ENCODE data around the gene HCN4. TPM values are rescaled to one million over a fixed set of nuclear protein-coding genes. Genes with fewer than 3 reads are reported as not detected.

HCN4 gene
- total RNA-seq, 1 donor, result not detected

GRCh38 chr15:73341886-73342600 lies 26.7 kb downstream of the HCN4 start:
- TF ChIP-seq CTCF (IDR thresholded peaks at IDR 0.05; ENCODE audit: insufficient read depth, low read length), result no peak
- no peak overlapping the region for H3K4me3 ChIP-seq (ENCODE audit: low read depth, low read length)
- no peak for DNase-seq (ENCODE audit: low read depth)

- no peak for TF ChIP-seq CTCF (IDR thresholded peaks at IDR 0.05; ENCODE audit: insufficient read depth, low read length)
- DNase-seq (ENCODE audit: low read depth), result no peak
- H3K4me3 ChIP-seq (ENCODE audit: low read depth, low read length), result no peak overlapping the region
These were observed 28.1 kb downstream of the HCN4 start for GRCh38 chr15:73340502-73341192.

- no peak for DNase-seq (ENCODE audit: low read depth)
- TF ChIP-seq CTCF (IDR thresholded peaks at IDR 0.05; ENCODE audit: insufficient read depth, low read length), result no peak
- H3K4me3 ChIP-seq (ENCODE audit: low read depth, low read length), result no peak overlapping the region
These were observed 30.0 kb downstream of the HCN4 start for GRCh38 chr15:73338606-73339374.

- no peak overlapping the region for H3K4me3 ChIP-seq (ENCODE audit: low read depth, low read length)
- TF ChIP-seq CTCF (IDR thresholded peaks at IDR 0.05; ENCODE audit: insufficient read depth, low read length), result no peak
- no peak for DNase-seq (ENCODE audit: low read depth)
These were observed 30.7 kb downstream of the HCN4 start for GRCh38 chr15:73338058-73338457.

- DNase-seq (ENCODE audit: low read depth), result no peak
- no peak for TF ChIP-seq CTCF (IDR thresholded peaks at IDR 0.05; ENCODE audit: insufficient read depth, low read length)
- no peak overlapping the region for H3K4me3 ChIP-seq (ENCODE audit: low read depth, low read length)
These were observed 31.6 kb downstream of the HCN4 start for GRCh38 chr15:73337187-73337586.

GRCh38 chr15:73336756-73337155 lies 32.0 kb downstream of the HCN4 start:
- no peak for DNase-seq (ENCODE audit: low read depth)
- no peak overlapping the region for H3K4me3 ChIP-seq (ENCODE audit: low read depth, low read length)
- no peak for TF ChIP-seq CTCF (IDR thresholded peaks at IDR 0.05; ENCODE audit: insufficient read depth, low read length)
